ENCODE data around the gene CFAP65. TPM values are rescaled to one million over a fixed set of nuclear protein-coding genes. Genes with fewer than 3 reads are reported as not detected.

Gene CFAP65
- total and polyA plus RNA-seq, 2 of the 4 experiments (the other 2 are of a cell fraction): not detected

DNA sequence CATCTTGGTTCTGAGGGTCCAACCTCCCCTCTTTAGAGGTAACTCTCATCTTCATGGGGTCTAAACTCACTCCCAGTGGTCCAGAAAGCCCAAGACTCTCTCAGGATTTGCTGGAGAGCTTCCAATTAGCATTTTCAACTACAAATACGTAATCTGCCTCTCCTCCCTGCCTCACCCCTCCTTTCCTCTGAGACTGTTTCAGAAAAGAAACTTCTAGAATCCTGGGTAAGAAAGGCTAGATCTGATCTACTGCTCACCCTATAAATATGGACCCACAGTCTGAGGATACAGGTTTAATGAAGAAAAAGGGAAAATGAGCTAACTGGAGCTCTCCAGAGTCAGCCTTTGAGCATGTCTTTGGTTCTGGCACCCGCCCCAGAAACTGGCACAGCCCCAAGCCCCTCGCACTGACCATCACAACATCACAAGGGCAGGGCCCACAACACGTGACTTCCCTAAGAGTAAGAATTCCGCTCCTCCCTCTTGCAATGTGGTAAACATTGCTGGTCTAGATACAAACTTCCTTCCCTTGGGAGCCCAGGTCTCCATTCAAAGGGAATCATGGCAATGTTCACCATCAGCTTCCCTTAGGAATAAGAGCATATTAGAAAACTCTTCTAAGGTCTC lies 41.1 kb upstream of the CFAP65 start:
- POLR2A ChIA-PET (ENCODE audit: unreplicated experiment): no interaction called here
- H4K20me1 ChIP-seq (ENCODE audit: insufficient read depth, low read length): peaks cover 12% of the 10 kb centered on the region; the same call in 1 of the 2 replicates
- no peaks in the 10 kb centered on the region for H3K79me1 ChIP-seq (ENCODE audit: low read depth in 1 of 2, low read length in 2 of 2)
- no peak overlapping the region for H3K27ac ChIP-seq (ENCODE audit: insufficient read depth, low read length)
- no peak overlapping the region for H2AK5ac ChIP-seq (ENCODE audit: low read depth, low read length)
- no peak overlapping the region for H4K8ac ChIP-seq (ENCODE audit: low read depth in 2 of 2, low read length in 2 of 2)
- H2BK20ac ChIP-seq (ENCODE audit: low read depth, low read length): no peak overlapping the region
- in situ Hi-C loops (cut with MboI; ENCODE audit: low sequenced_read_pairs) (no loop called here), dilution Hi-C loops (cut with HindIII; ENCODE audit: low sequenced_read_pairs, unreplicated experiment) (no loop called here), intact Hi-C loops (cut with micrococcal nuclease) (no loop called here)
- H4K5ac ChIP-seq (ENCODE audit: low read depth, low read length): no peak overlapping the region
- peaks cover 4% of the 10 kb centered on the region; the same call in 1 of the 2 replicates for H3K9me1 ChIP-seq (ENCODE audit: insufficient read depth, low read length)
- no peak overlapping the region for H3K23ac ChIP-seq (ENCODE audit: low read depth, low read length)
- no peak overlapping the region for H3K56ac ChIP-seq (ENCODE audit: extremely low read depth, insufficient read depth, low read length)
- H3K9me3 ChIP-seq (ENCODE audit: control insufficient read depth, insufficient read depth, low read length): no peaks in the 10 kb centered on the region
- H2BK15ac ChIP-seq (ENCODE audit: low read depth, low read length): no peak overlapping the region
- H3K27me3 ChIP-seq (ENCODE audit: control insufficient read depth, insufficient read depth, low read length): no peaks in the 10 kb centered on the region; the same call in none of the 2 replicates
- peaks cover 3% of the 10 kb centered on the region; the same call in 1 of the 2 replicates for H3K36me3 ChIP-seq (ENCODE audit: control insufficient read depth, insufficient read depth, low read length)
- no peak overlapping the region for H3K4ac ChIP-seq (ENCODE audit: low read depth, low read length)
- no TSS peak for BruUV-seq (replicated peaks)
- CTCF ChIA-PET: interaction anchor here (0.6 to 1.3 kb wide), 3 partner anchors 9 to 14 kb away, joined by 3 read pairs; no protein-coding TSS in a partner anchor
- no peak overlapping the region for H3K4me3 ChIP-seq (ENCODE audit: insufficient read depth, low read depth, low read length)
- TF ChIP-seq, protein P1, sequence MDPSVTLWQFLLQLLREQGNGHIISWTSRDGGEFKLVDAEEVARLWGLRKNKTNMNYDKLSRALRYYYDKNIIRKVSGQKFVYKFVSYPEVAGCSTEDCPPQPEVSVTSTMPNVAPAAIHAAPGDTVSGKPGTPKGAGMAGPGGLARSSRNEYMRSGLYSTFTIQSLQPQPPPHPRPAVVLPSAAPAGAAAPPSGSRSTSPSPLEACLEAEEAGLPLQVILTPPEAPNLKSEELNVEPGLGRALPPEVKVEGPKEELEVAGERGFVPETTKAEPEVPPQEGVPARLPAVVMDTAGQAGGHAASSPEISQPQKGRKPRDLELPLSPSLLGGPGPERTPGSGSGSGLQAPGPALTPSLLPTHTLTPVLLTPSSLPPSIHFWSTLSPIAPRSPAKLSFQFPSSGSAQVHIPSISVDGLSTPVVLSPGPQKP (IDR thresholded peaks at IDR 0.05; ENCODE audit: borderline replicate concordance, low read depth, low read length): no peak
- TF ChIP-seq, protein P2, sequence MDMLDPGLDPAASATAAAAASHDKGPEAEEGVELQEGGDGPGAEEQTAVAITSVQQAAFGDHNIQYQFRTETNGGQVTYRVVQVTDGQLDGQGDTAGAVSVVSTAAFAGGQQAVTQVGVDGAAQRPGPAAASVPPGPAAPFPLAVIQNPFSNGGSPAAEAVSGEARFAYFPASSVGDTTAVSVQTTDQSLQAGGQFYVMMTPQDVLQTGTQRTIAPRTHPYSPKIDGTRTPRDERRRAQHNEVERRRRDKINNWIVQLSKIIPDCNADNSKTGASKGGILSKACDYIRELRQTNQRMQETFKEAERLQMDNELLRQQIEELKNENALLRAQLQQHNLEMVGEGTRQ (IDR thresholded peaks at IDR 0.05; ENCODE audit: low read depth, low read length): no peak
- TF ChIP-seq FOS (IDR thresholded peaks at IDR 0.05; ENCODE audit: low read depth, low read length) (no peak), MAFK (IDR thresholded peaks at IDR 0.05; ENCODE audit: low read depth, low read length) (no peak)
- H3K4me2 ChIP-seq (ENCODE audit: low read depth, low read length): no peak overlapping the region
- 0 out of 2 replicates have a peak, but pooled peaks cover 2% of the 10 kb centered on the region for H3K4me1 ChIP-seq (ENCODE audit: control insufficient read depth, insufficient read depth, low read length)
- no peak overlapping the region for H2BK5ac ChIP-seq (ENCODE audit: low read depth, low read length, poor library complexity, severe bottlenecking)
- no peak overlapping the region for H3K18ac ChIP-seq (ENCODE audit: low read depth, low read length)
- H2BK120ac ChIP-seq (ENCODE audit: low read depth, low read length): no peak overlapping the region
- ATAC-seq (ENCODE audit: low read depth) (no peak), DNase-seq (no peak)
- H4K91ac ChIP-seq (ENCODE audit: insufficient read depth, low read depth, low read length): no peak overlapping the region
- no peak overlapping the region for H2AFZ ChIP-seq (replicated peaks; ENCODE audit: low read length, poor library complexity)
- no peak overlapping the region for H3K9ac ChIP-seq (ENCODE audit: low read depth, low read length)
- H3K14ac ChIP-seq (replicated peaks; ENCODE audit: low read depth, low read length): no peak overlapping the region
- 80% methylated on average over 1 of the region's 5 CpGs; no CpG with 5 or more reads in 1 of the 2 experiments for WGBS, 2 experiments (ENCODE audit: extremely low coverage in 2 of 2, insufficient read length in 1 of 2)
- H2AK9ac ChIP-seq (replicated peaks; ENCODE audit: low read depth, low read length, poor library complexity): no peak overlapping the region

Measured in IMR-90 (cell line).